ENCODE results near the gene ARHGAP12. TPM values are rescaled to one million over a fixed set of nuclear protein-coding genes. Genes with fewer than 3 reads are reported as not detected.

The ARHGAP12 gene
- total RNA-seq, 1 donor from 2014 or later = 32.2 TPM

GRCh38 chr10:31816318-31816717, 112.3 kb downstream of the ARHGAP12 start:
- Histone ChIP-seq H3K9me3 (no peaks in the 10 kb centered on the region), H3K36me3 (peaks cover 0 to 10% of the 10 kb centered on the region in 2 donors), H3K4me1 (no peaks in the 10 kb centered on the region), H3K27me3 (no peaks in the 10 kb centered on the region), H3K4me3 (no peak overlapping the region), H3K27ac (no peak overlapping the region)
- TF ChIP-seq POLR2AphosphoS5 (IDR thresholded peaks at IDR 0.05; ENCODE audit: insufficient read depth in 1 of 2, low read depth in 1 of 2) (no peak), POLR2A (IDR thresholded peaks at IDR 0.05) (no peak)
- TF ChIP-seq, protein P1, sequence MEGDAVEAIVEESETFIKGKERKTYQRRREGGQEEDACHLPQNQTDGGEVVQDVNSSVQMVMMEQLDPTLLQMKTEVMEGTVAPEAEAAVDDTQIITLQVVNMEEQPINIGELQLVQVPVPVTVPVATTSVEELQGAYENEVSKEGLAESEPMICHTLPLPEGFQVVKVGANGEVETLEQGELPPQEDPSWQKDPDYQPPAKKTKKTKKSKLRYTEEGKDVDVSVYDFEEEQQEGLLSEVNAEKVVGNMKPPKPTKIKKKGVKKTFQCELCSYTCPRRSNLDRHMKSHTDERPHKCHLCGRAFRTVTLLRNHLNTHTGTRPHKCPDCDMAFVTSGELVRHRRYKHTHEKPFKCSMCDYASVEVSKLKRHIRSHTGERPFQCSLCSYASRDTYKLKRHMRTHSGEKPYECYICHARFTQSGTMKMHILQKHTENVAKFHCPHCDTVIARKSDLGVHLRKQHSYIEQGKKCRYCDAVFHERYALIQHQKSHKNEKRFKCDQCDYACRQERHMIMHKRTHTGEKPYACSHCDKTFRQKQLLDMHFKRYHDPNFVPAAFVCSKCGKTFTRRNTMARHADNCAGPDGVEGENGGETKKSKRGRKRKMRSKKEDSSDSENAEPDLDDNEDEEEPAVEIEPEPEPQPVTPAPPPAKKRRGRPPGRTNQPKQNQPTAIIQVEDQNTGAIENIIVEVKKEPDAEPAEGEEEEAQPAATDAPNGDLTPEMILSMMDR (IDR thresholded peaks at IDR 0.05) = no peak
- DNase-seq (ENCODE audit: extremely low spot score in 2 of 2) = no peak
- intact Hi-C loops (cut with DNase I) = no loop called here

DNA sequence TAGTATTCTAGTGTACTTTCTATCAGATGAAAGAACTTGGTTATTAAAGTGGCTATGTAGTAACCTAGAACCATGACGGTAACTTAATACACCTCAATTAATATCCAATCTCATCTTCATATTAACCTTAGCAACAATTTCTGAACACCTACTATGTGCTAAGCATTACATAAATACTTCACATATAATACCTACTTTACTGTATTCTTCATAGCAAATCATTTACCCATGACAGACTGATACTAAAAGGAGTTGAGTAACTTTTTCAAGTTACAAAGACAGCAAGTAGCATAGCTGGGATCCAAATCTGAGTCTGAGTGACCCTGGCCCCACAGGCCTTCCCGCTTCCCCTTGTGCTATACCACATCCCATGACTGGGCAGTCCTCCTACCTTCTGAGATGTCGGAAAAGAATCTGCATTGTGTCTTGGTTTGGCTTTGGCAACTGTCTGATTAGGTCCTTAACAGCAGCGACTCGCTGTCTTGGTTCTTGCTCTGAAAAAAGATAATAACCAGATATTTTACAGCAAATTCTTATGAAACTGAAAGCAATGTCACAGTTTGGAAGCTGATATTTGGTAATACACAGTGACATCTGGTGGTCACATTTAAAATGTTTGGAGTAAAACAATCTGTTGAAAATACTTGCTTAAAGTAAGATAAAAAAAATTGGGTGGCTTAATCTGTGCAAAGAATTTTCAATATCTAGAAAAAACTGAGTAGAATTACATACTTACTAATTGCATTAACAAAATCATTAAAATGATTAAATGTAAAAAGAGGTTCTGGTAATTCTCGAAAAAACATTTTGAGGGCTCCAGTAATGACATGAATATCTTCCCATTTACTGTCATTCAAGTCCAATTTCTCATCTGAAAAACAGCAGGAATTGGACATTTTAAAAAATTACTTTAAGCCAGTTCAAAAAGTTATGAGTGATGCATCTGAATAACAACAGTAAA, 120.1 kb downstream of the ARHGAP12 start:
- Histone ChIP-seq H3K4me1 (no peaks in the 10 kb centered on the region), H3K27ac (peak overlapping the region; percentile 82), H3K9me3 (no peaks in the 10 kb centered on the region), H3K36me3 (peaks cover 0 to 10% of the 10 kb centered on the region in 2 donors), H3K4me3 (peak overlapping the region; percentile 29 to 34), H3K27me3 (no peaks in the 10 kb centered on the region)
- intact Hi-C loops (cut with DNase I) = loop anchor here (5.0 to 10.0 kb wide), 2 partner anchors 491 to 1084 kb away; partner anchors contain the start of gene ZEB1
- peak in 1 of 2 donors; percentile 89 for DNase-seq (ENCODE audit: extremely low spot score in 2 of 2)
- TF ChIP-seq, protein P1 (IDR thresholded peaks at IDR 0.05) = peak in 2 of 3 experiments; percentile 39 to 73
- TF ChIP-seq POLR2A (IDR thresholded peaks at IDR 0.05) = no peak
- peak in 1 of 2 donors; percentile 73 for TF ChIP-seq POLR2AphosphoS5 (IDR thresholded peaks at IDR 0.05; ENCODE audit: insufficient read depth in 1 of 2, low read depth in 1 of 2)

DNA sequence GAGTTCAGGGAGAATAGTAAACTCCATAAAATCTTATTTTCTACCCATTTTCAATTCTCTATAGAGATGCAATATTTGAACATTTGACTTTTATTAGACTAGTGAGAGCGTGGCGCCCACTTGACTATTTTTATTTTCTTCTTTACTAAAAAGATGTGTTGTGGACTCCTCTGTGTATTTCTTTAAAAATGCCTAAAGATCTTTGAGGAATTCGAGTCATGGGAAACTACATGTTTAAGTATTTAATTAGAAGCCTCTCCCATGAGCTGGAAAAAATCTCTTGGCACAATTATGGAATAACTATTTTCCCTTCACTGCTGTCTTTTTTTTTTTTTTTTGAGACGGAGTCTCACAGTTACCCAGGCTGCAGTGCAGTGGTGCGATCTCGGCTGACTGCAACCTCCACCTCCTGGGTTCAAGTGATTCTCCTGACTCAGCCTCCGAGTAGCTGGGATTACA, 124.2 kb downstream of the ARHGAP12 start:
- intact Hi-C loops (cut with DNase I) = loop anchor here (10.0 kb wide), 1 partner anchor 1080 kb away; no protein-coding TSS in a partner anchor
- peak overlapping the region; percentile 45 for H3K27ac ChIP-seq
- TF ChIP-seq POLR2AphosphoS5 (IDR thresholded peaks at IDR 0.05; ENCODE audit: insufficient read depth in 1 of 2, low read depth in 1 of 2) (no peak), POLR2A (IDR thresholded peaks at IDR 0.05) (no peak)
- TF ChIP-seq, protein P1 (IDR thresholded peaks at IDR 0.05) = no peak

DNA sequence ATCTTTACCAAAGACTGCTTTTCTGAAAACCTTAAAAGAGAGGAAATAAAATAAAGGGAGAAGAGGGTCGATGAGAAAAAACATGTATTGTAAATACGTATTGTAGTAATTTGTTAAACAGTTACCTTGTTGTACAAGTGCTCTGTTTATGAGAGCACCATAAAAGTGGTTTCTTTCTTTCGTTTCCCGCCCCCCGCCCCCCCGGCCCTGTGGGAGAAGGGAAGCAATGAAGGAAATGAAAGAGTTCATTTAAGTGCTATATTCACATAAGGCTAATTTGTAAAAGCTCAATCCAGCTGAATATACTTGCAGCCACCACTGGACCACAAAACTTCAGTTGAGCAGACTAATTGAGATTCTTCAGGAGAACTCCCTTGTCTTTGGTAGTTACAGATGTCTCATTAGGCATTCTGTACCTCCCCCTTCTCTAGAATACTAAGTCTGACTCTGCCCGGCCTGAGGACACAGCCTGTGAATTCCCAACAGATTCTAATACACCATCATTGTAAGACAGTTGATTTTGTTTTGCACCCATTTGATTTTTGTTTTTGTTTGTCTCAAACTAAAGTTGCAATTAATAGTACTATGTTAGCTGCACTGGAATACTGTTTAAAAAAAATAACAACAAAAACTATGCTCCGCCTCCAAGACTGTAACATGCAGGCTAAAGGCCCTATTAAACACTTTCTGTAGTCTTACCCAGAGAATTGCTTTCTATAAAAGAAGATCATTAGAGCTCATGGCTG, 124.9 kb downstream of the ARHGAP12 start:
- Histone ChIP-seq H3K27me3 (no peaks in the 10 kb centered on the region), H3K9me3 (no peaks in the 10 kb centered on the region), H3K27ac (peak overlapping the region; percentile 45), H3K4me1 (no peaks in the 10 kb centered on the region), H3K36me3 (no peaks in the 10 kb centered on the region), H3K4me3 (no peak overlapping the region)
- no peak for DNase-seq (ENCODE audit: extremely low spot score in 2 of 2)
- TF ChIP-seq POLR2AphosphoS5 (IDR thresholded peaks at IDR 0.05; ENCODE audit: insufficient read depth in 1 of 2, low read depth in 1 of 2) (no peak), POLR2A (IDR thresholded peaks at IDR 0.05) (no peak)
- TF ChIP-seq, protein P1 (IDR thresholded peaks at IDR 0.05) = no peak
- intact Hi-C loops (cut with DNase I) = loop anchor here (10.0 kb wide), 1 partner anchor 1079 kb away; no protein-coding TSS in a partner anchor

More for the DNA sequence above, 124.2 kb downstream of the ARHGAP12 start:
- Histone ChIP-seq H3K4me3 (no peak overlapping the region), H3K27me3 (no peaks in the 10 kb centered on the region), H3K9me3 (no peaks in the 10 kb centered on the region), H3K4me1 (no peaks in the 10 kb centered on the region), H3K36me3 (no peaks in the 10 kb centered on the region)
- DNase-seq (ENCODE audit: extremely low spot score in 2 of 2) = no peak

Data from vagina (tissue), 2 donors.